WTC11 (cell line): ENCODE results near the gene SHKBP1. TPM values are rescaled to one million over a fixed set of nuclear protein-coding genes. Genes with fewer than 3 reads are reported as not detected.

Source experiments
- ATAC-seq: fragments of 200-7000 bp; cut with Tn5 transposase; 2 replicates; pipeline ENCODE4 v1.10.0; 2021; ENCODE audit warnings: mild to moderate bottlenecking, moderate library complexity
- CTCF ChIA-PET: fragments of 300-600 bp; sonication (Branson Sonifier 250); formaldehyde crosslinking; loops from one replicate; lab custom pipeline; 2021; ENCODE audit warnings: antibody characterized with exemption; lab: Charles Lee
- POLR2A ChIA-PET: fragments of 350-600 bp; sonication (Branson Sonifier 250); formaldehyde crosslinking; loops from one replicate; lab custom pipeline; 2021; ENCODE audit warnings: antibody characterized with exemption; lab: Charles Lee
- DNase-seq: peaks from one replicate; pipeline ENCODE4 v3.0.0; 2021; ENCODE audit warnings: low spot score
- H3K27ac Mint-ChIP-seq: 2 replicates; pipeline ENCODE4 v1.8.0; 2021; ENCODE audit warnings: mixed read lengths
- H3K27me3 Mint-ChIP-seq: 2 replicates; pipeline ENCODE4 v1.8.0; 2021; ENCODE audit warnings: low read depth, mild to moderate bottlenecking, moderate library complexity, mixed read lengths
- H3K36me3 Mint-ChIP-seq: 2 replicates; pipeline ENCODE4 v1.8.0; 2021; ENCODE audit warnings: mixed read lengths
- H3K4me1 Mint-ChIP-seq: 2 replicates; pipeline ENCODE4 v1.8.0; 2022; ENCODE audit warnings: mixed read lengths
- H3K4me3 Mint-ChIP-seq: 2 replicates; pipeline ENCODE4 v1.8.0; 2021; ENCODE audit warnings: mild to moderate bottlenecking, moderate library complexity, mixed read lengths
- H3K9me3 Mint-ChIP-seq: 2 replicates; pipeline ENCODE4 v1.8.0; 2021; ENCODE audit warnings: mixed read lengths
- CREB1 ChIP-seq: sonication (generic); formaldehyde crosslinking; IDR thresholded peaks from 2 replicates; pipeline ENCODE4 v1.8.0; 2023; ENCODE audit warnings: mild to moderate bottlenecking, missing genetic modification reagents
- FOXP1 ChIP-seq: sonication (generic); formaldehyde crosslinking; IDR thresholded peaks from 2 replicates; pipeline ENCODE4 v1.8.0; 2022; ENCODE audit warnings: missing genetic modification reagents, mild to moderate bottlenecking, moderate library complexity, borderline replicate concordance
- GRHL2 ChIP-seq: fragments of 250-450 bp; sonication (Bioruptor Pico); IDR thresholded peaks from 2 replicates; pipeline ENCODE4 v1.8.0; 2022; ENCODE audit warnings: mild to moderate bottlenecking, moderate library complexity; ENCODE audit not compliant: insufficient replicate concordance, severe bottlenecking
- HMGA2 ChIP-seq: fragments of 250-450 bp; sonication (Bioruptor Pico); IDR thresholded peaks from 2 replicates; pipeline ENCODE4 v1.4.0; 2021; ENCODE audit warnings: mild to moderate bottlenecking, moderate library complexity
- IRF2 ChIP-seq: sonication (generic); formaldehyde crosslinking; IDR thresholded peaks from 2 replicates; pipeline ENCODE4 v1.8.0; 2022; ENCODE audit warnings: low read depth, missing genetic modification reagents, borderline replicate concordance
- ZNF263 ChIP-seq: sonication (generic); formaldehyde crosslinking; IDR thresholded peaks from 2 replicates; pipeline ENCODE4 v1.8.1; 2022; ENCODE audit warnings: low read depth, mild to moderate bottlenecking, moderate library complexity, missing genetic modification reagents
- ZNF317 ChIP-seq: sonication (generic); formaldehyde crosslinking; IDR thresholded peaks from 2 replicates; pipeline ENCODE4 v1.8.1; 2023; ENCODE audit warnings: low read depth, mild to moderate bottlenecking, moderate library complexity, missing genetic modification reagents, borderline replicate concordance
- total RNA-seq: library from RNA; stranded (reverse); gene quantifications from 3 replicates; pipeline ENCODE4 v1.2.3, GENCODE V29; 2021
- TF ChIP-seq, protein P1 (sequence below): sonication (generic); formaldehyde crosslinking; IDR thresholded peaks from 2 replicates; pipeline ENCODE4 v1.8.0; 2022; ENCODE audit warnings: missing genetic modification reagents
- TF ChIP-seq, protein P2 (sequence below): sonication (generic); formaldehyde crosslinking; IDR thresholded peaks from 2 replicates; pipeline ENCODE4 v1.8.0; 2022; ENCODE audit warnings: mild to moderate bottlenecking, missing genetic modification reagents
- TF ChIP-seq, protein P3 (sequence below): sonication (generic); formaldehyde crosslinking; IDR thresholded peaks from 2 replicates; pipeline ENCODE4 v1.8.1; 2023; ENCODE audit warnings: mild to moderate bottlenecking, missing genetic modification reagents, moderate library complexity
- TF ChIP-seq, protein P4 (sequence below): sonication (generic); formaldehyde crosslinking; IDR thresholded peaks from 2 replicates; pipeline ENCODE4 v1.8.0; 2023; ENCODE audit warnings: missing genetic modification reagents
- TF ChIP-seq, protein P5 (sequence below): sonication (generic); formaldehyde crosslinking; conservative IDR thresholded peaks from 2 replicates; pipeline ENCODE4 v1.8.1; 2022; ENCODE audit warnings: mild to moderate bottlenecking, missing genetic modification reagents
- TF ChIP-seq, protein P6 (sequence below): sonication (generic); formaldehyde crosslinking; IDR thresholded peaks from 2 replicates; pipeline ENCODE4 v1.8.1; 2023; ENCODE audit warnings: mild to moderate bottlenecking, missing genetic modification reagents, moderate library complexity
- TF ChIP-seq, protein P7 (sequence below): sonication (generic); formaldehyde crosslinking; IDR thresholded peaks from 2 replicates; pipeline ENCODE4 v1.8.0; 2022; ENCODE audit warnings: mild to moderate bottlenecking, missing genetic modification reagents
- TF ChIP-seq, protein P8 (sequence below): sonication (generic); formaldehyde crosslinking; IDR thresholded peaks from 2 replicates; pipeline ENCODE4 v1.8.1; 2023; ENCODE audit warnings: mild to moderate bottlenecking, moderate library complexity, missing genetic modification reagents
- TF ChIP-seq, protein P9 (sequence below): sonication (generic); formaldehyde crosslinking; IDR thresholded peaks from 2 replicates; pipeline ENCODE4 v1.8.0; 2022; ENCODE audit warnings: mild to moderate bottlenecking, missing genetic modification reagents
- TF ChIP-seq, protein P10 (sequence below): sonication (generic); formaldehyde crosslinking; IDR thresholded peaks from 2 replicates; pipeline ENCODE4 v1.8.0; 2022; ENCODE audit warnings: mild to moderate bottlenecking, missing genetic modification reagents

The SHKBP1 gene
- total RNA-seq, 1 experiment from 2014 or later = 71.7 TPM

DNA sequence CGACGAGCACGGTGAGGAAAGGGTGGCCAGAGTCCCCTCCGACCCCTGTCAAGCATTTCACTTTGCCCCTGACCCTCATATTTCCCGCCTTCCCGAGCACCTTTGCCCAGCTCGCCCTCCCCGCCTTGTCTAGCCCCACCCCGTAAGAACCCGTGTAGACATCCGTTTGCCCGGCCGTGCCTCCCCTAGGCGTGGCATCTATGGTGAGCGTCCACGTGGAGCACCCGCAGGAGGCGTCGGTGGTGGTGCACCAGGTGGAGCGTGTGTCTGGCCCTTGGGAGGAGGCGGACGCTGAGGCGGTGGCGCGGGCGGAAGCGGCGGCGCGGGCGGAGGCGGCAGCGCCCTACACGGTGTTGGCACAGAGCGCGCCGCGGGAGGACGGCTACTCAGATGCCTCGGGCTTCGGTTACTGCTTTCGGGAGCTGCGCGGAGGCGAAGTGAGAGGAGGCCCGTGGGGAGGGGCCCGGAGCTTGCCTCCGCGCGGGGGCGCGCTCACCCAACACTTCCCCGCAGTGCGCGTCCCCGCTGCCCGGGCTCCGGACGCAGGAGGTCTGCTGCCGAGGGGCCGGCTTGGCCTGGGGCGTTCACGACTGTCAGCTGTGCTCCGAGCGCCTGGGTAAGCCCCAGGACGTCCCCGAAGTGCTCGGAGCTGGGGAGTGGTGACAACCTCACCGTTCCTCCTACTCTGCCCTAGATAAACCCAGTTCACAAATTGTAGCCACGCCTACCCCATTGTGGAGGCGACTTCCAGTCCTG, 28.7 kb downstream of the SHKBP1 start (continued):
- TF ChIP-seq, protein P1, sequence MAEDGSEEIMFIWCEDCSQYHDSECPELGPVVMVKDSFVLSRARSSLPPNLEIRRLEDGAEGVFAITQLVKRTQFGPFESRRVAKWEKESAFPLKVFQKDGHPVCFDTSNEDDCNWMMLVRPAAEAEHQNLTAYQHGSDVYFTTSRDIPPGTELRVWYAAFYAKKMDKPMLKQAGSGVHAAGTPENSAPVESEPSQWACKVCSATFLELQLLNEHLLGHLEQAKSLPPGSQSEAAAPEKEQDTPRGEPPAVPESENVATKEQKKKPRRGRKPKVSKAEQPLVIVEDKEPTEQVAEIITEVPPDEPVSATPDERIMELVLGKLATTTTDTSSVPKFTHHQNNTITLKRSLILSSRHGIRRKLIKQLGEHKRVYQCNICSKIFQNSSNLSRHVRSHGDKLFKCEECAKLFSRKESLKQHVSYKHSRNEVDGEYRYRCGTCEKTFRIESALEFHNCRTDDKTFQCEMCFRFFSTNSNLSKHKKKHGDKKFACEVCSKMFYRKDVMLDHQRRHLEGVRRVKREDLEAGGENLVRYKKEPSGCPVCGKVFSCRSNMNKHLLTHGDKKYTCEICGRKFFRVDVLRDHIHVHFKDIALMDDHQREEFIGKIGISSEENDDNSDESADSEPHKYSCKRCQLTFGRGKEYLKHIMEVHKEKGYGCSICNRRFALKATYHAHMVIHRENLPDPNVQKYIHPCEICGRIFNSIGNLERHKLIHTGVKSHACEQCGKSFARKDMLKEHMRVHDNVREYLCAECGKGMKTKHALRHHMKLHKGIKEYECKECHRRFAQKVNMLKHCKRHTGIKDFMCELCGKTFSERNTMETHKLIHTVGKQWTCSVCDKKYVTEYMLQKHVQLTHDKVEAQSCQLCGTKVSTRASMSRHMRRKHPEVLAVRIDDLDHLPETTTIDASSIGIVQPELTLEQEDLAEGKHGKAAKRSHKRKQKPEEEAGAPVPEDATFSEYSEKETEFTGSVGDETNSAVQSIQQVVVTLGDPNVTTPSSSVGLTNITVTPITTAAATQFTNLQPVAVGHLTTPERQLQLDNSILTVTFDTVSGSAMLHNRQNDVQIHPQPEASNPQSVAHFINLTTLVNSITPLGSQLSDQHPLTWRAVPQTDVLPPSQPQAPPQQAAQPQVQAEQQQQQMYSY (CRISPR knock-in tag) = peak; percentile 32; the same call in 1 of the 2 replicates
- TF ChIP-seq ZNF263 (CRISPR knock-in tag) (0 out of 2 replicates have a peak, but pooled peaks have one; percentile 46), ZNF317 (CRISPR knock-in tag) (peak; percentile 36; the same call in 1 of the 2 replicates)
- TF ChIP-seq, protein P2, sequence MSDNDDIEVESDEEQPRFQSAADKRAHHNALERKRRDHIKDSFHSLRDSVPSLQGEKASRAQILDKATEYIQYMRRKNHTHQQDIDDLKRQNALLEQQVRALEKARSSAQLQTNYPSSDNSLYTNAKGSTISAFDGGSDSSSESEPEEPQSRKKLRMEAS (CRISPR knock-in tag) = peak; percentile 62; the same call in 1 of the 2 replicates

DNA sequence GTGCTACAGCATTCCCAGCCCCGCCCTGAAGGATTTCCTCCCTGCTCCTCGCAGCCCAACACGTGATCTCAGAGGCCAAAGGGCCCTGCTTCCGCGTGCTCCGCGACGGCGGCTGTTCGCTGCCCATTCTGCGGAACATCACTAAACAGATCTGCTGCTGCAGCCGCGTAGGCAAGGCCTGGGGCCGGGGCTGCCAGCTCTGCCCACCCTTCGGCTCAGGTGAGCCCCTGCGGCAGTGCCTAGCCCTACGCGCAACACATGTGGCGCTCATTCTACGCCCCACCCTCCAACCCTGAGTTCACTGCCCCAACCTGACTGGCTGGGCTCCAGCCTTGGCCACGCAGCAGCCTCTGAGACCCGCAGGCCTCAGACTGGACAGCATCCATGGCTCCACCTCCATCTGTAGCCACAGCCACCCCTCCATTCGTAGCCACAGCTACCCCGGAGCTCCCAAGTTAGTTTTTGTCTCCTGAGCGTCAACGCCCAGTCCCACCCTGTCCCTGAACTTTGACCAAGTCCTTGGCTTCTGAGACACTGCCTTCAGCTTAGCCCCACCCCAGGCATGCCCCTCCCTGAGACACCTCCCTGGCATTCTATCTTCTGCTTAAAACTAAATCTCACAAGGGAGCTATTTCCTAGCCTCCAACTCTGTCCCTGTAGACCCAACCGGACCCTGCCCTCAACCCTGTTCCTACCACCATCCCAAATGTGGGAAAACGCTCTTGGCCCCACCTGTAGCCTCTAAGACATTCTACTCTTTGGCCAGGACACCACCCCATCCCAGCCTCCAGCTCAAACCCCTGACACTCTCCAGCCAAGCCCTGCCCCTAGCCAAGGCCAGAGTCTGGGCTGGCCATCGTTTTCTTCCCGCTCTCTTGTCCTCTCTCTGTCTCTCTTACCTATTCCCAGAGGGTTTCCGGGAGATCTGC, 30.9 kb downstream of the SHKBP1 start:
- Mint-ChIP-seq H3K27ac (no peak overlapping the region), H3K4me1 (peaks cover 48% of the 10 kb centered on the region), H3K9me3 (no peaks in the 10 kb centered on the region), H3K4me3 (peak overlapping the region; percentile 77), H3K36me3 (peaks cover 3% of the 10 kb centered on the region; the same call in 1 of the 2 replicates), H3K27me3 (peaks cover 93% of the 10 kb centered on the region)
- DNase-seq = no peak
- POLR2A ChIA-PET = interaction anchor here (0.6 kb wide), 1 partner anchor 16 kb away, joined by 5 read pairs; no protein-coding TSS in a partner anchor
- CTCF ChIA-PET = interaction anchor here (1.4 kb wide), 1 partner anchor 27 kb away, joined by 4 read pairs; no protein-coding TSS in a partner anchor
- ATAC-seq = no peak
- TF ChIP-seq FOXP1 (CRISPR knock-in tag) (peak; percentile 44; the same call in 1 of the 2 replicates), GRHL2 (CRISPR knock-in tag) (no peak), IRF2 (CRISPR knock-in tag) (no peak), CREB1 (CRISPR knock-in tag) (no peak), HMGA2 (no peak)
- TF ChIP-seq, protein P3, sequence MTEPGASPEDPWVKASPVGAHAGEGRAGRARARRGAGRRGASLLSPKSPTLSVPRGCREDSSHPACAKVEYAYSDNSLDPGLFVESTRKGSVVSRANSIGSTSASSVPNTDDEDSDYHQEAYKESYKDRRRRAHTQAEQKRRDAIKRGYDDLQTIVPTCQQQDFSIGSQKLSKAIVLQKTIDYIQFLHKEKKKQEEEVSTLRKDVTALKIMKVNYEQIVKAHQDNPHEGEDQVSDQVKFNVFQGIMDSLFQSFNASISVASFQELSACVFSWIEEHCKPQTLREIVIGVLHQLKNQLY (CRISPR knock-in tag) = no peak
- TF ChIP-seq, protein P4, sequence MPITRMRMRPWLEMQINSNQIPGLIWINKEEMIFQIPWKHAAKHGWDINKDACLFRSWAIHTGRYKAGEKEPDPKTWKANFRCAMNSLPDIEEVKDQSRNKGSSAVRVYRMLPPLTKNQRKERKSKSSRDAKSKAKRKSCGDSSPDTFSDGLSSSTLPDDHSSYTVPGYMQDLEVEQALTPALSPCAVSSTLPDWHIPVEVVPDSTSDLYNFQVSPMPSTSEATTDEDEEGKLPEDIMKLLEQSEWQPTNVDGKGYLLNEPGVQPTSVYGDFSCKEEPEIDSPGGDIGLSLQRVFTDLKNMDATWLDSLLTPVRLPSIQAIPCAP (CRISPR knock-in tag) = 0 out of 2 replicates have a peak, but pooled peaks have one; percentile 20
- TF ChIP-seq, protein P2 (CRISPR knock-in tag) = peak; percentile 90
- TF ChIP-seq, protein P5, sequence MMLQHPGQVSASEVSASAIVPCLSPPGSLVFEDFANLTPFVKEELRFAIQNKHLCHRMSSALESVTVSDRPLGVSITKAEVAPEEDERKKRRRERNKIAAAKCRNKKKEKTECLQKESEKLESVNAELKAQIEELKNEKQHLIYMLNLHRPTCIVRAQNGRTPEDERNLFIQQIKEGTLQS (CRISPR knock-in tag) = no peak
- TF ChIP-seq, protein P6, sequence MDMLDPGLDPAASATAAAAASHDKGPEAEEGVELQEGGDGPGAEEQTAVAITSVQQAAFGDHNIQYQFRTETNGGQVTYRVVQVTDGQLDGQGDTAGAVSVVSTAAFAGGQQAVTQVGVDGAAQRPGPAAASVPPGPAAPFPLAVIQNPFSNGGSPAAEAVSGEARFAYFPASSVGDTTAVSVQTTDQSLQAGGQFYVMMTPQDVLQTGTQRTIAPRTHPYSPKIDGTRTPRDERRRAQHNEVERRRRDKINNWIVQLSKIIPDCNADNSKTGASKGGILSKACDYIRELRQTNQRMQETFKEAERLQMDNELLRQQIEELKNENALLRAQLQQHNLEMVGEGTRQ (CRISPR knock-in tag) = peak; percentile 83
- TF ChIP-seq, protein P7, sequence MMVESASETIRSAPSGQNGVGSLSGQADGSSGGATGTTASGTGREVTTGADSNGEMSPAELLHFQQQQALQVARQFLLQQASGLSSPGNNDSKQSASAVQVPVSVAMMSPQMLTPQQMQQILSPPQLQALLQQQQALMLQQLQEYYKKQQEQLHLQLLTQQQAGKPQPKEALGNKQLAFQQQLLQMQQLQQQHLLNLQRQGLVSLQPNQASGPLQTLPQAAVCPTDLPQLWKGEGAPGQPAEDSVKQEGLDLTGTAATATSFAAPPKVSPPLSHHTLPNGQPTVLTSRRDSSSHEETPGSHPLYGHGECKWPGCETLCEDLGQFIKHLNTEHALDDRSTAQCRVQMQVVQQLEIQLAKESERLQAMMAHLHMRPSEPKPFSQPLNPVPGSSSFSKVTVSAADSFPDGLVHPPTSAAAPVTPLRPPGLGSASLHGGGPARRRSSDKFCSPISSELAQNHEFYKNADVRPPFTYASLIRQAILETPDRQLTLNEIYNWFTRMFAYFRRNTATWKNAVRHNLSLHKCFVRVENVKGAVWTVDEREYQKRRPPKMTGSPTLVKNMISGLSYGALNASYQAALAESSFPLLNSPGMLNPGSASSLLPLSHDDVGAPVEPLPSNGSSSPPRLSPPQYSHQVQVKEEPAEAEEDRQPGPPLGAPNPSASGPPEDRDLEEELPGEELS (CRISPR knock-in tag) = peak; percentile 68; the same call in 1 of the 2 replicates
- TF ChIP-seq, protein P8, sequence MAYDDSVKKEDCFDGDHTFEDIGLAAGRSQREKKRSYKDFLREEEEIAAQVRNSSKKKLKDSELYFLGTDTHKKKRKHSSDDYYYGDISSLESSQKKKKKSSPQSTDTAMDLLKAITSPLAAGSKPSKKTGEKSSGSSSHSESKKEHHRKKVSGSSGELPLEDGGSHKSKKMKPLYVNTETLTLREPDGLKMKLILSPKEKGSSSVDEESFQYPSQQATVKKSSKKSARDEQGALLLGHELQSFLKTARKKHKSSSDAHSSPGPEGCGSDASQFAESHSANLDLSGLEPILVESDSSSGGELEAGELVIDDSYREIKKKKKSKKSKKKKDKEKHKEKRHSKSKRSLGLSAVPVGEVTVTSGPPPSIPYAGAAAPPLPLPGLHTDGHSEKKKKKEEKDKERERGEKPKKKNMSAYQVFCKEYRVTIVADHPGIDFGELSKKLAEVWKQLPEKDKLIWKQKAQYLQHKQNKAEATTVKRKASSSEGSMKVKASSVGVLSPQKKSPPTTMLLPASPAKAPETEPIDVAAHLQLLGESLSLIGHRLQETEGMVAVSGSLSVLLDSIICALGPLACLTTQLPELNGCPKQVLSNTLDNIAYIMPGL = no peak
- TF ChIP-seq, protein P9, sequence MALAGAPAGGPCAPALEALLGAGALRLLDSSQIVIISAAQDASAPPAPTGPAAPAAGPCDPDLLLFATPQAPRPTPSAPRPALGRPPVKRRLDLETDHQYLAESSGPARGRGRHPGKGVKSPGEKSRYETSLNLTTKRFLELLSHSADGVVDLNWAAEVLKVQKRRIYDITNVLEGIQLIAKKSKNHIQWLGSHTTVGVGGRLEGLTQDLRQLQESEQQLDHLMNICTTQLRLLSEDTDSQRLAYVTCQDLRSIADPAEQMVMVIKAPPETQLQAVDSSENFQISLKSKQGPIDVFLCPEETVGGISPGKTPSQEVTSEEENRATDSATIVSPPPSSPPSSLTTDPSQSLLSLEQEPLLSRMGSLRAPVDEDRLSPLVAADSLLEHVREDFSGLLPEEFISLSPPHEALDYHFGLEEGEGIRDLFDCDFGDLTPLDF (CRISPR knock-in tag) = peak; percentile 45; the same call in 1 of the 2 replicates
- TF ChIP-seq, protein P10, sequence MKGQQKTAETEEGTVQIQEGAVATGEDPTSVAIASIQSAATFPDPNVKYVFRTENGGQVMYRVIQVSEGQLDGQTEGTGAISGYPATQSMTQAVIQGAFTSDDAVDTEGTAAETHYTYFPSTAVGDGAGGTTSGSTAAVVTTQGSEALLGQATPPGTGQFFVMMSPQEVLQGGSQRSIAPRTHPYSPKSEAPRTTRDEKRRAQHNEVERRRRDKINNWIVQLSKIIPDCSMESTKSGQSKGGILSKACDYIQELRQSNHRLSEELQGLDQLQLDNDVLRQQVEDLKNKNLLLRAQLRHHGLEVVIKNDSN (CRISPR knock-in tag) = peak; percentile 83
